Measurements from ENCODE around the gene PBX2.

GRCh38 chr6:32194825-32195651, 5.0 kb upstream of the PBX2 start:
- peak; percentile 63 for TF ChIP-seq CTCF (IDR thresholded peaks at IDR 0.05; ENCODE audit: poor library complexity)
- no peak for TF ChIP-seq EZH2 (IDR thresholded peaks at IDR 0.05; ENCODE audit: borderline replicate concordance)

All from hepatocyte (in vitro differentiated cells).